ENCODE data around the gene C9orf78. TPM values are rescaled to one million over a fixed set of nuclear protein-coding genes. Genes with fewer than 3 reads are reported as not detected.

The C9orf78 gene
- total and polyA plus RNA-seq, 2 experiments from 2014 or later = 34.4 to 84.6 TPM

- Histone ChIP-seq H3K79me2 (replicated peaks; ENCODE audit: insufficient read depth) (peaks cover 4% of the 10 kb centered on the region), H3K36me3 (ENCODE audit: insufficient read depth) (no peaks in the 10 kb centered on the region), H3K4me2 (no peak overlapping the region), H3K27me3 (ENCODE audit: insufficient read depth) (no peaks in the 10 kb centered on the region), H2AFZ (no peak overlapping the region), H3K9me2 (ENCODE audit: insufficient read depth) (no peaks in the 10 kb centered on the region), H3K4me1 (ENCODE audit: insufficient read depth) (peaks cover 37% of the 10 kb centered on the region), H3F3A (replicated peaks; ENCODE audit: low read depth) (peaks cover 9% of the 10 kb centered on the region; the same call in 1 of the 2 replicates), H3K27ac (ENCODE audit: low read depth) (no peak overlapping the region), H4K20me1 (replicated peaks; ENCODE audit: insufficient read depth) (no peaks in the 10 kb centered on the region), H3K4me3 (no peak overlapping the region)
- Mint-ChIP-seq H3K27ac (no peak overlapping the region), H3K4me1 (peaks cover 52% of the 10 kb centered on the region), H3K4me3 (no peak overlapping the region), H3K9me3 (no peaks in the 10 kb centered on the region; the same call in 2 of the 3 replicates), H3K27me3 (ENCODE audit: insufficient read depth, low read depth, poor library complexity) (peaks cover 11% of the 10 kb centered on the region), H3K36me3 (ENCODE audit: low read depth) (no peaks in the 10 kb centered on the region)
- DNase-seq (ENCODE audit: low spot score) (no peak), ATAC-seq (no peak)
- no peak for TF ChIP-seq EZH2 (IDR thresholded peaks at IDR 0.05; ENCODE audit: low read depth, unreplicated experiment)
Measured at GRCh38 chr9:129839324-129840023, 4.4 kb upstream of the C9orf78 start.

GRCh38 chr9:129838707-129839259, 3.7 kb upstream of the C9orf78 start:
- H3K4me1 ChIP-seq (ENCODE audit: insufficient read depth) = peaks cover 37% of the 10 kb centered on the region
- H3K27ac ChIP-seq (ENCODE audit: low read depth) = no peak overlapping the region
- no peak overlapping the region for H3K4me3 ChIP-seq
- H3K27me3 ChIP-seq (ENCODE audit: insufficient read depth) = no peaks in the 10 kb centered on the region
- H4K20me1 ChIP-seq (replicated peaks; ENCODE audit: insufficient read depth) = no peaks in the 10 kb centered on the region
- peaks cover 59% of the 10 kb centered on the region for H3K4me1 Mint-ChIP-seq
- H3K36me3 Mint-ChIP-seq (ENCODE audit: low read depth) = no peaks in the 10 kb centered on the region
- no peak overlapping the region for H3K4me3 Mint-ChIP-seq
- no peaks in the 10 kb centered on the region; the same call in 2 of the 3 replicates for H3K9me3 Mint-ChIP-seq
- ATAC-seq = no peak
- H3K9me2 ChIP-seq (ENCODE audit: insufficient read depth) = no peaks in the 10 kb centered on the region
- H3K27me3 Mint-ChIP-seq (ENCODE audit: insufficient read depth, low read depth, poor library complexity) = peaks cover 11% of the 10 kb centered on the region
- no peaks in the 10 kb centered on the region for H3K36me3 ChIP-seq (ENCODE audit: insufficient read depth)
- H2AFZ ChIP-seq = no peak overlapping the region
- peaks cover 11% of the 10 kb centered on the region for H3K79me2 ChIP-seq (replicated peaks; ENCODE audit: insufficient read depth)
- H3K27ac Mint-ChIP-seq = no peak overlapping the region; the same call in 1 of the 2 replicates
- peaks cover 9% of the 10 kb centered on the region; the same call in 1 of the 2 replicates for H3F3A ChIP-seq (replicated peaks; ENCODE audit: low read depth)
- no peak overlapping the region; the same call in 1 of the 2 replicates for H3K4me2 ChIP-seq
- no peak for DNase-seq (ENCODE audit: low spot score)
- TF ChIP-seq STAT1 (IDR thresholded peaks at IDR 0.05; ENCODE audit: unreplicated experiment) (no peak), EZH2phosphoT487 (IDR thresholded peaks at IDR 0.05; ENCODE audit: unreplicated experiment) (no peak), ETS1 (IDR thresholded peaks at IDR 0.05) (no peak), JUNB (IDR thresholded peaks at IDR 0.05; ENCODE audit: unreplicated experiment) (no peak), POLR2AphosphoS5 (IDR thresholded peaks at IDR 0.05; ENCODE audit: low read depth) (no peak), ZNF331 (CRISPR knock-in tag; IDR thresholded peaks at IDR 0.05; ENCODE audit: low read depth) (no peak), ZNF462 (CRISPR knock-in tag; IDR thresholded peaks at IDR 0.05) (no peak), CREB1 (CRISPR knock-in tag; IDR thresholded peaks at IDR 0.05; ENCODE audit: low read depth) (no peak), ZNF114 (CRISPR knock-in tag; IDR thresholded peaks at IDR 0.05) (no peak)
